WTC11 (cell line): ENCODE measurements around the gene MID1IP1. TPM values are rescaled to one million over a fixed set of nuclear protein-coding genes. Genes with fewer than 3 reads are reported as not detected.

Source experiments
- ATAC-seq: fragments of 200-7000 bp; cut with Tn5 transposase; 2 replicates; pipeline ENCODE4 v1.10.0; 2021; ENCODE audit warnings: mild to moderate bottlenecking, moderate library complexity
- CTCF ChIA-PET: fragments of 300-600 bp; sonication (Branson Sonifier 250); formaldehyde crosslinking; loops from one replicate; lab custom pipeline; 2021; ENCODE audit warnings: antibody characterized with exemption; lab: Charles Lee
- POLR2A ChIA-PET: fragments of 350-600 bp; sonication (Branson Sonifier 250); formaldehyde crosslinking; loops from one replicate; lab custom pipeline; 2021; ENCODE audit warnings: antibody characterized with exemption; lab: Charles Lee
- DNase-seq: peaks from one replicate; pipeline ENCODE4 v3.0.0; 2021; ENCODE audit warnings: low spot score
- H3K27ac Mint-ChIP-seq: 2 replicates; pipeline ENCODE4 v1.8.0; 2021; ENCODE audit warnings: mixed read lengths
- H3K27me3 Mint-ChIP-seq: 2 replicates; pipeline ENCODE4 v1.8.0; 2021; ENCODE audit warnings: low read depth, mild to moderate bottlenecking, moderate library complexity, mixed read lengths
- H3K36me3 Mint-ChIP-seq: 2 replicates; pipeline ENCODE4 v1.8.0; 2021; ENCODE audit warnings: mixed read lengths
- H3K4me1 Mint-ChIP-seq: 2 replicates; pipeline ENCODE4 v1.8.0; 2022; ENCODE audit warnings: mixed read lengths
- H3K4me3 Mint-ChIP-seq: 2 replicates; pipeline ENCODE4 v1.8.0; 2021; ENCODE audit warnings: mild to moderate bottlenecking, moderate library complexity, mixed read lengths
- H3K9me3 Mint-ChIP-seq: 2 replicates; pipeline ENCODE4 v1.8.0; 2021; ENCODE audit warnings: mixed read lengths
- CREB1 ChIP-seq: sonication (generic); formaldehyde crosslinking; IDR thresholded peaks from 2 replicates; pipeline ENCODE4 v1.8.0; 2023; ENCODE audit warnings: mild to moderate bottlenecking, missing genetic modification reagents
- ELF4 ChIP-seq: sonication (generic); formaldehyde crosslinking; IDR thresholded peaks from 2 replicates; pipeline ENCODE4 v1.8.1; 2022; ENCODE audit warnings: low read depth, mild to moderate bottlenecking, moderate library complexity, missing genetic modification reagents
- FOXK1 ChIP-seq: sonication (generic); formaldehyde crosslinking; IDR thresholded peaks from 2 replicates; pipeline ENCODE4 v1.8.0; 2022; ENCODE audit warnings: mild to moderate bottlenecking, moderate library complexity, missing genetic modification reagents
- GRHL2 ChIP-seq: fragments of 250-450 bp; sonication (Bioruptor Pico); IDR thresholded peaks from 2 replicates; pipeline ENCODE4 v1.8.0; 2022; ENCODE audit warnings: mild to moderate bottlenecking, moderate library complexity; ENCODE audit not compliant: insufficient replicate concordance, severe bottlenecking
- GTF2I ChIP-seq: fragments of 250-450 bp; sonication (Bioruptor Pico); conservative IDR thresholded peaks from 2 replicates; pipeline ENCODE4 v1.4.0; 2021; ENCODE audit warnings: mild to moderate bottlenecking
- IRF2 ChIP-seq: sonication (generic); formaldehyde crosslinking; IDR thresholded peaks from 2 replicates; pipeline ENCODE4 v1.8.0; 2022; ENCODE audit warnings: low read depth, missing genetic modification reagents, borderline replicate concordance
- MXD4 ChIP-seq: fragments of 250-450 bp; sonication (Bioruptor Pico); IDR thresholded peaks from 2 replicates; pipeline ENCODE4 v1.8.0; 2021; ENCODE audit warnings: mild to moderate bottlenecking, moderate library complexity, borderline replicate concordance
- NFATC4 ChIP-seq: fragments of 250-450 bp; sonication (Bioruptor Pico); IDR thresholded peaks from 2 replicates; pipeline ENCODE4 v1.9.0; 2021; ENCODE audit warnings: mild to moderate bottlenecking
- NR3C1 ChIP-seq: sonication (generic); formaldehyde crosslinking; conservative IDR thresholded peaks from 2 replicates; pipeline ENCODE4 v1.8.1; 2023; ENCODE audit warnings: low read depth, mild to moderate bottlenecking, missing genetic modification reagents
- OVOL2 ChIP-seq: fragments of 250-450 bp; sonication (Bioruptor Pico); IDR thresholded peaks from 2 replicates; pipeline ENCODE4 v1.9.0; 2021; ENCODE audit warnings: mild to moderate bottlenecking, borderline replicate concordance
- SMAD3 ChIP-seq: sonication (generic); formaldehyde crosslinking; IDR thresholded peaks from 2 replicates; pipeline ENCODE4 v1.8.0; 2022; ENCODE audit warnings: missing genetic modification reagents, mild to moderate bottlenecking, borderline replicate concordance
- TCF7 ChIP-seq: sonication (generic); formaldehyde crosslinking; IDR thresholded peaks from 2 replicates; pipeline ENCODE4 v1.8.0; 2022; ENCODE audit warnings: mild to moderate bottlenecking, low read depth, missing genetic modification reagents, moderate library complexity
- ZNF219 ChIP-seq: sonication (generic); formaldehyde crosslinking; IDR thresholded peaks from 2 replicates; pipeline ENCODE4 v1.8.0; 2023; ENCODE audit warnings: missing genetic modification reagents, mild to moderate bottlenecking, borderline replicate concordance
- ZNF232 ChIP-seq: sonication (generic); formaldehyde crosslinking; IDR thresholded peaks from 2 replicates; pipeline ENCODE4 v1.8.0; 2022; ENCODE audit warnings: mild to moderate bottlenecking, missing genetic modification reagents
- ZNF317 ChIP-seq: sonication (generic); formaldehyde crosslinking; IDR thresholded peaks from 2 replicates; pipeline ENCODE4 v1.8.1; 2023; ENCODE audit warnings: low read depth, mild to moderate bottlenecking, moderate library complexity, missing genetic modification reagents, borderline replicate concordance
- ZNF396 ChIP-seq: fragments of 250-450 bp; sonication (Bioruptor Pico); IDR thresholded peaks from 2 replicates; pipeline ENCODE4 v1.8.0; 2021; ENCODE audit warnings: mild to moderate bottlenecking, moderate library complexity, borderline replicate concordance
- ZNF416 ChIP-seq: fragments of 250-450 bp; sonication (Bioruptor Pico); IDR thresholded peaks from 2 replicates; pipeline ENCODE4 v1.9.0; 2021; ENCODE audit warnings: mild to moderate bottlenecking, inconsistent platforms
- ZNF423 ChIP-seq: fragments of 250-450 bp; sonication (Bioruptor Pico); IDR thresholded peaks from 2 replicates; pipeline ENCODE4 v2.1.2; 2022; ENCODE audit warnings: mild to moderate bottlenecking, moderate library complexity
- total RNA-seq: library from RNA; stranded (reverse); gene quantifications from 3 replicates; pipeline ENCODE4 v1.2.3, GENCODE V29; 2021
- TF ChIP-seq, protein P1 (sequence below): fragments of 250-450 bp; sonication (Bioruptor Pico); IDR thresholded peaks from 2 replicates; pipeline ENCODE4 v1.9.0; 2021; ENCODE audit warnings: moderate library complexity, mild to moderate bottlenecking, inconsistent platforms, borderline replicate concordance
- TF ChIP-seq, protein P2 (sequence below): sonication (generic); formaldehyde crosslinking; IDR thresholded peaks from 2 replicates; pipeline ENCODE4 v1.8.1; 2022; ENCODE audit warnings: mild to moderate bottlenecking, moderate library complexity, missing genetic modification reagents
- TF ChIP-seq, protein P3 (sequence below): sonication (generic); formaldehyde crosslinking; IDR thresholded peaks from 2 replicates; pipeline ENCODE4 v1.8.0; 2022; ENCODE audit warnings: mild to moderate bottlenecking, missing genetic modification reagents
- TF ChIP-seq, protein P4 (sequence below): sonication (generic); formaldehyde crosslinking; IDR thresholded peaks from 2 replicates; pipeline ENCODE4 v1.8.0; 2022; ENCODE audit warnings: missing genetic modification reagents

Gene MID1IP1
- total RNA-seq, 1 experiment from 2014 or later, result 118 TPM

DNA sequence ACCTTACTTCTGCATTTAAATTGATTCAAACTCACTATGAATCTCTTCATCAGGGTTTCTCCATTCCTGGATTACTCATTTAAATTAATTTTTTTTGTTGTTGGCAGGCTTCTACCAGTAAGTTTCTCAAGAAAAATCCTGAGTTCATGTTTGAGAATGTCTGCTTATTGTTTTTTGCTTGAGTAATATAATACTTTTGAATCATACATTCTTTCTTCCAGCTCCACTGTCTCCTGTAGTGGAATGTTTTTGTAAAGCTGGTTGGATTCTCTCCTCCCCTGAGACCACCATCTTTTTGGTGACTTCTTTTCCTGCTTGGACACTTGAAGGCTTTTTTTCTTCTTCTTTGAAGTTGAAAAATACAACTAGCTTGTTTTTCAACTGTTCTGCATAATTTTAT is 4.3 kb upstream of the MID1IP1 start (continued):
- TF ChIP-seq MXD4 (CRISPR knock-in tag) (no peak), FOXK1 (CRISPR knock-in tag) (no peak)
- TF ChIP-seq, all 79 proteins: peak for 0

DNA sequence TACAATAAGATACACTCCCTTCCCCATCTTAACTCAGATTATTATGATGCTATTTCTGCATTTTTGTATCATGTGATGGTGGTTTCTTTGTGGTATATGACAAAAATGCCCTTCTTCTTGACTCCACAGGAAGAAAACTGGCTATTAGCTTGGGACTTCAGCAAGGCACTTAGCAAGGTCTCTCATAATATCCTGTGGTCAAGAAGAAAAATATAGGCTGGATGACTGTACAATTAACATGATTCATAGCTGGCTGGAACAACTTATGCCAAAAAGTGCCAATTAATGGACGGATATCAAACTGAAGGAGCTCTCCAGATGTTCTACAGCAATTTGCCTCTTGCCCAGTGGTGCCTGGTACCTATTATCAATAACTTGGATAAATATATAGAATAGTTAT is 2.3 kb upstream of the MID1IP1 start:
- Mint-ChIP-seq H3K27me3 (no peaks in the 10 kb centered on the region), H3K27ac (no peak overlapping the region), H3K36me3 (peaks cover 14% of the 10 kb centered on the region; the same call in 1 of the 2 replicates), H3K4me3 (no peak overlapping the region), H3K9me3 (no peaks in the 10 kb centered on the region), H3K4me1 (peaks cover 13% of the 10 kb centered on the region)
- ChIA-PET POLR2A (no interaction called here), CTCF (no interaction called here)
- TF ChIP-seq OVOL2 (no peak), NR3C1 (CRISPR knock-in tag) (no peak), ZNF416 (CRISPR knock-in tag) (no peak), ZNF219 (CRISPR knock-in tag) (no peak), SMAD3 (CRISPR knock-in tag) (no peak), ZNF317 (no peak), ZNF423 (no peak), NFATC4 (CRISPR knock-in tag) (no peak), CREB1 (CRISPR knock-in tag) (no peak), TCF7 (CRISPR knock-in tag) (no peak), IRF2 (CRISPR knock-in tag) (no peak), GRHL2 (CRISPR knock-in tag) (no peak), ZNF396 (CRISPR knock-in tag) (no peak), ELF4 (CRISPR knock-in tag) (no peak), GTF2I (CRISPR knock-in tag) (no peak), ZNF232 (CRISPR knock-in tag) (no peak)
- TF ChIP-seq, protein P1, sequence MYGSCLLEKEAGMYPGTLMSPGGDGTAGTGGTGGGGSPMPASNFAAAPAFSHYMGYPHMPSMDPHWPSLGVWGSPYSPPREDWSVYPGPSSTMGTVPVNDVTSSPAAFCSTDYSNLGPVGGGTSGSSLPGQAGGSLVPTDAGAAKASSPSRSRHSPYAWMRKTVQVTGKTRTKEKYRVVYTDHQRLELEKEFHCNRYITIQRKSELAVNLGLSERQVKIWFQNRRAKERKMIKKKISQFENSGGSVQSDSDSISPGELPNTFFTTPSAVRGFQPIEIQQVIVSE, result no peak
- TF ChIP-seq, protein P2, sequence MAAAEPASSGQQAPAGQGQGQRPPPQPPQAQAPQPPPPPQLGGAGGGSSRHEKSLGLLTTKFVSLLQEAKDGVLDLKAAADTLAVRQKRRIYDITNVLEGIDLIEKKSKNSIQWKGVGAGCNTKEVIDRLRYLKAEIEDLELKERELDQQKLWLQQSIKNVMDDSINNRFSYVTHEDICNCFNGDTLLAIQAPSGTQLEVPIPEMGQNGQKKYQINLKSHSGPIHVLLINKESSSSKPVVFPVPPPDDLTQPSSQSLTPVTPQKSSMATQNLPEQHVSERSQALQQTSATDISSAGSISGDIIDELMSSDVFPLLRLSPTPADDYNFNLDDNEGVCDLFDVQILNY (CRISPR knock-in tag), result no peak
- TF ChIP-seq, protein P3, sequence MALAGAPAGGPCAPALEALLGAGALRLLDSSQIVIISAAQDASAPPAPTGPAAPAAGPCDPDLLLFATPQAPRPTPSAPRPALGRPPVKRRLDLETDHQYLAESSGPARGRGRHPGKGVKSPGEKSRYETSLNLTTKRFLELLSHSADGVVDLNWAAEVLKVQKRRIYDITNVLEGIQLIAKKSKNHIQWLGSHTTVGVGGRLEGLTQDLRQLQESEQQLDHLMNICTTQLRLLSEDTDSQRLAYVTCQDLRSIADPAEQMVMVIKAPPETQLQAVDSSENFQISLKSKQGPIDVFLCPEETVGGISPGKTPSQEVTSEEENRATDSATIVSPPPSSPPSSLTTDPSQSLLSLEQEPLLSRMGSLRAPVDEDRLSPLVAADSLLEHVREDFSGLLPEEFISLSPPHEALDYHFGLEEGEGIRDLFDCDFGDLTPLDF (CRISPR knock-in tag), result no peak
- TF ChIP-seq, protein P4, sequence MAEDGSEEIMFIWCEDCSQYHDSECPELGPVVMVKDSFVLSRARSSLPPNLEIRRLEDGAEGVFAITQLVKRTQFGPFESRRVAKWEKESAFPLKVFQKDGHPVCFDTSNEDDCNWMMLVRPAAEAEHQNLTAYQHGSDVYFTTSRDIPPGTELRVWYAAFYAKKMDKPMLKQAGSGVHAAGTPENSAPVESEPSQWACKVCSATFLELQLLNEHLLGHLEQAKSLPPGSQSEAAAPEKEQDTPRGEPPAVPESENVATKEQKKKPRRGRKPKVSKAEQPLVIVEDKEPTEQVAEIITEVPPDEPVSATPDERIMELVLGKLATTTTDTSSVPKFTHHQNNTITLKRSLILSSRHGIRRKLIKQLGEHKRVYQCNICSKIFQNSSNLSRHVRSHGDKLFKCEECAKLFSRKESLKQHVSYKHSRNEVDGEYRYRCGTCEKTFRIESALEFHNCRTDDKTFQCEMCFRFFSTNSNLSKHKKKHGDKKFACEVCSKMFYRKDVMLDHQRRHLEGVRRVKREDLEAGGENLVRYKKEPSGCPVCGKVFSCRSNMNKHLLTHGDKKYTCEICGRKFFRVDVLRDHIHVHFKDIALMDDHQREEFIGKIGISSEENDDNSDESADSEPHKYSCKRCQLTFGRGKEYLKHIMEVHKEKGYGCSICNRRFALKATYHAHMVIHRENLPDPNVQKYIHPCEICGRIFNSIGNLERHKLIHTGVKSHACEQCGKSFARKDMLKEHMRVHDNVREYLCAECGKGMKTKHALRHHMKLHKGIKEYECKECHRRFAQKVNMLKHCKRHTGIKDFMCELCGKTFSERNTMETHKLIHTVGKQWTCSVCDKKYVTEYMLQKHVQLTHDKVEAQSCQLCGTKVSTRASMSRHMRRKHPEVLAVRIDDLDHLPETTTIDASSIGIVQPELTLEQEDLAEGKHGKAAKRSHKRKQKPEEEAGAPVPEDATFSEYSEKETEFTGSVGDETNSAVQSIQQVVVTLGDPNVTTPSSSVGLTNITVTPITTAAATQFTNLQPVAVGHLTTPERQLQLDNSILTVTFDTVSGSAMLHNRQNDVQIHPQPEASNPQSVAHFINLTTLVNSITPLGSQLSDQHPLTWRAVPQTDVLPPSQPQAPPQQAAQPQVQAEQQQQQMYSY, result no peak
- DNase-seq (no peak), ATAC-seq (no peak)
